GM21528 (cell line): Measurements from ENCODE around the gene NXNL2.

Source experiments
- ATAC-seq: cut with Tn5 transposase; IDR thresholded peaks from one replicate; pipeline ENCODE4 v1.9.1; 2021; ENCODE audit warnings: mild to moderate bottlenecking, moderate library complexity; ENCODE audit not compliant: unreplicated experiment, low FRiP score

The NXNL2 gene

DNA sequence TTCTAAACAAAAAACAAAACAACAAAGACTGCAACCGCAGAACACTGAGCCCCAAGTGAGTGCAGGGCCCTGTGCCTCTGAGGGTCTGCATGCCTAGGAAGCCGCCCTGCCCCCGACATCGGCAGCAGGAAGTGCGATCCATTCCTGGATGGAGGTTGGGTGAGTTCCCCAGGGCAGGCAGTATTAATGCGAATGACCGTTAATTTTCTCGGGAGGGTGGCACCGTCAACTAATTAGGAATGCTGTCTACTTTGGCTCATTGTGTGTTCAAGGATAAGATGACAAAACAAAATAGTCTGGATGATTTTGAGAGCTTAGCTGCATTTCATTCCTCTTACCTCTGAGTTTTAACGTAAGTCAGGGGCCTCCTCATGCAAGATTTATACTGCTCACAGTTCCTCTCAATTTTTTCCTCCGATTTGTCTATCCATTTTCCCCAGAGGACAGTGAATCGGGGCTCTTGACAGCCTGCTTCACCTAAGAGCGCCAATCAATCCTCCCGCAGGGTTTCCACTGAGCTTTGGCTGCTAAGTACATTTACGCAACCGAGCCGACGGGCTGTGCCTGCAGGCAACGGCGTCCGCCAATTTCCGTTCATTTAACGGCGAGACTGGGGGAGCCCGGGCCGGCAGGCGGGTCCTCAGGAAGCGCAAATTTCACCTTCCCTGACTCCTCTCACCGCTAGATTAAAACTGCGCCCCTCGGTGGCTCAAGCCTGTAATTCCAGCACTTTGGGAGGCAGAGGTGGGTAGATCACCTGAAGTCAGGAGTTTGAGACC lies 2.9 kb upstream of the NXNL2 start:
- ATAC-seq: no peak

DNA sequence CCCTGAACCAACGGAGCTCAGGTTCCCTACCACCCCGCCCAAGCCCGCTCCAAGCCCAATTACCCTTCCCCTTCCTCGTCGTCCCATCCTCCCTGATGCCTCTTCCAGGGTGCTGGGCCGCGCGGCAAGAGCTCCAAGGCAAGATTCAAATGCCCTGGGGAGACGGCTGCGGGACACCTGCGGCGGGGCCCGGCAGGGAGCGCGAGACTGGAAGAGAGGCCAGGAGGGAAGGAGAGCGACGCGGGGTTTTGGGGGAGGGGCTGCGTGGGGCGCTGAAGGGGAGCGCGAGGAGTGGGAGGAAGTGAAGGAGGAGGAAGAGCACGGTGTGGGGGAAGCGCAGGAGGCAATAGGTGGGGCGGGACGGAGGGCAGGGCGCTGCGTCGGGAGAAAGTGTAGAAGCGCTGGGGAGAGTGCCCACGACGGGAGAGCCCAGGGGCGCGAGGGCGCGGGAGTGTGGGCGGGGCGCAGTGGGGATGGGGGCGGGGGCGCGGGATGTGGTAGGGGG lies 975 bp upstream of the NXNL2 start:
- ATAC-seq: no peak

- ATAC-seq: no peak
Measured at GRCh38 chr9:88535226-88536022, 446 bp downstream of the NXNL2 start.

- no peak for ATAC-seq
Measured at GRCh38 chr9:88536023-88536324, 996 bp downstream of the NXNL2 start.

- no peak for ATAC-seq
Measured at GRCh38 chr9:88536951-88537760, 2.2 kb downstream of the NXNL2 start.

- no peak for ATAC-seq
Measured at GRCh38 chr9:88537761-88538091, 2.7 kb downstream of the NXNL2 start.

DNA sequence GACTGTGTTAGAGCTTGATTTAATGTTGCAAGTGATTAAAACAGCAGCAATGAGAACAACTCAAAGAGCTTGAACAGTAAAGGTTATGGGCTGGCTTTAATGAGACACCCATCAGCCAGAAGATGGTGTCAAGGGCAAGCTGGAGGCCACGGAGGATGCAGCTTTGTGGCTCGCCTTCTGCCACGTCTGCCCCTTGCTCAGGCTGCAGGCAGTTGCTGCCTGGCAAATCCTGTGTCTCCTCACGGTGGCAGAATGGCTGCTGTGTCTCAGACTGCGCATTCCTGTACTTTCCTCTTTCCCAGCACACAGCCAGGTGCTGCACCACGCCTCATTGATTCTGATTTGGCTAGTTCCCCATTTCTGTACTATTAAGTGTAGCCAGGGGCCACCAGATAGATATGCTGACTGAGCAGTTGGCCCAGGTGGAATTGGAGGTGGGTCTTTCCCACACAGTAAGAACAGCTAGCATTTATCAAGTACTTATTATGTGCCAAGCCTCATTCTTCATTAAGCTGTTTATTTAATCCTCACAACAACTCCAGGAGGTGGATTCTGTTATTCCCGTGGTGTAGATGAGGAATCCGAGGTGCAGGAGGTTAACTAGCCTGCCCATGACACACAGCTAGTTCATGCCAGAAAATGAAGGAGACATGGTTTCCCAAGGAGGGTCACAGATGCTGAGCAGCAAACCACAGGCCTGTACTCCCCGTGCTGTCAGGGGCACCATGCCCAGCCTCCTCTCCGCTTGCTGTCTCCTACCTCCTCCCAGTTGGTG lies 3.5 kb downstream of the NXNL2 start:
- no peak for ATAC-seq

DNA sequence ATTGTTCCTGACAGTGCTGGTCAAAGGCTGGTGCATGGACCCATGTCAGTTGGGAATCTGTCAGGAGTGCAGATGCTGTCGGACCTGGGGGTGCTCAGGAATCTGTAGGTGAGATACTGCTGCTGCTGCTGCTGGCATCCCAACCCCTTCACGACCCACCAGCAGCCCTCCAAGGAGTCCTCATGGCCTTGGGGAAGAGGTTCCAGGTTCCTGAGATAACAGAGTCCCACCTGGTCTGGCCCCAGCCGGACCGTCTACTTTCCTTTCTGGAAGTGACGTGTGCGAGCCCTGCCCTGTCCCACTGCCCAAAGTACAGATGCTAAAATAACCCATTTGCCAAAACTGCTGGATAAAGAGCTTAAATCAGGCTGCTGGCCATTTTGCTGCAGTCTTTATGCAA lies 4.3 kb downstream of the NXNL2 start:
- ATAC-seq: no peak

- ATAC-seq: no peak
Measured at GRCh38 chr9:88540251-88540763, 5.3 kb downstream of the NXNL2 start.

- ATAC-seq: no peak
Measured at GRCh38 chr9:88544245-88544644, 9.3 kb downstream of the NXNL2 start.

GRCh38 chr9:88551546-88552137 lies 16.7 kb downstream of the NXNL2 start:
- ATAC-seq: no peak

DNA sequence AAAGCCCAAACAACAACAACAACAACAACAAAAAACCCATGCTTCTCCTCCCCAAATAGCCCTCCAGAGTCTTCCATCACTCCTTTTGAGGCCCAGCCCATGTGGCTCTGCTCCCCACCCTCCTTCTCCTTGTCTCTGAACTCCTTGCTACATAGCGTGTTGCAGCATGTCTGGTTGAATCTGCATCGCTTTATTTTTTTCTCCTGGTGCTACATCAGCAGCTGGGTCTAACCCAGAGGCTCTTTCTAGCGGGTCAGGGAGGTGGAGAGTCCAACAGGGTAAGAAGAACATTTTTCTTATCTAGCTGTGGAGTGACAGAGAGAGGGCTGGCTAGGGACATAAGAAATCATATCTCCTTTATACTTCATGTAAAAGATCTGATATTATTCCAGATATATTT lies 18.4 kb downstream of the NXNL2 start:
- no peak for ATAC-seq

- ATAC-seq: no peak
Measured at GRCh38 chr9:88555268-88555980, 20.4 kb downstream of the NXNL2 start.

DNA sequence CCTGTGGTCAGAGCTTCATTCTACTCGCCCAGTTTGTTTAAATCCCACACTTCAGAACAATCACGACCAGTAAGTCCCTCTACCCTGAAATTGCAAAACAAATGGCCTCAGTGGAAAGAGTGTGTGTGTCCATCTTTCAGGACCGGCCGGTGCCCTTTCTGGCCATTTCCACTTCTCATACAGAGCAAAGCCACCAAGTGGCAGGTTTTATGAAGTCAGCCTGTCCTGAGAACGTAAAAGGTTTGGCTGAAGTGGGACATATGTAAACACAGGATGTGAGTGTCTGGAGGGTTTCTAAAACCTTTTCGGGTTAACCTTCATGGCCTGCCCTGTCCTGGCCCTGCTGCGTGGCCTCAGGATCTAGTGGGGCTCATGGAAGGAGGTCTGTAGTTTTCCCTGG lies 24.7 kb downstream of the NXNL2 start:
- no peak for ATAC-seq

DNA sequence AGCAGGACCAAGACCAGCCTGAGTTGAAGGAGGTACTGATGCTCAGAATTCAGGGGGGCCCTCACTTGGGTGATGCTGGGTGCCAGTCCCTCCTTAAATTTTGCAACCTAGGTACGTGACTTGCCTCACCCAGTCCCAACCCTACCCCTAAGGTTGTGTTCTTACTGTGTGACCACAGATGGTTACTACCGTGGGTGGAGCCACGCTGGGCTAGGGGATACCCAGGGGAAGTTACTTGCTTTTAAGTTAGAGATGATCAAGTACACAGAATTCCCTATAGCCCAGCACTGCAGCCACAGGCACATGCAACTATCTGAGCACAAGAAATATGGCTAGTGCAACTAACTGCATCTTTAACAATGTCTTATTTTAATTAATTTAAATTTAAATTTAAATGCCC lies 32.9 kb downstream of the NXNL2 start:
- no peak for ATAC-seq

GRCh38 chr9:88571419-88571818 lies 36.4 kb downstream of the NXNL2 start:
- no peak for ATAC-seq

GRCh38 chr9:88572684-88573083 lies 37.7 kb downstream of the NXNL2 start:
- no peak for ATAC-seq

DNA sequence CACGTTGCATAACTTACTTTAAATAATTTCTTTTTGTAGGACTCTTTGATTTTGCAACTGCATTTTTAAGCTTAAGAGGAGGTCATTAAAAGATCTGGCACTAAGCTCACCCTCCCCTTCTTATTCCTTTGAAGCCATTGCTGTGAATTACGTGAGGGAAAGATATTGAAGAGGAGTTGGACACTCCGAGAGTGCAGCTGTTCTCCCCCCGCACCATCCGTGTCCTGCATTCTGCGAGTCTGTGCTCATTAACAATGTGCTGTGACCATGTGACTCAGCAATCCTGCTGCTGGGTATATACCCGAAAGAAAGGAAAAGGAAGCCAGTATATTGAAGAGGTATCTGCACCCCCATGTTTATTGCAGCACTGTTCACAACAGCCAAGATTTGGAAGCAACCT lies 40.0 kb downstream of the NXNL2 start:
- ATAC-seq: no peak
